Natural killer cell (primary cell): ENCODE measurements around the gene GUCY1B1. TPM values are rescaled to one million over a fixed set of nuclear protein-coding genes. Genes with fewer than 3 reads are reported as not detected.

Experiments used
- ATAC-seq, 3 donors: fragments of 150-1000 bp in 2 of 3; fragments of 200-7000 bp in 1 of 3; cut with Tn5 transposase; 1 replicate in 1 of 3; 2 replicates in 2 of 3; pipeline ENCODE4 v1.10.0; 2021; ENCODE audit warnings: mild to moderate bottlenecking in 2 of 3, moderate library complexity in 2 of 3
- DNase-seq, 2 donors: peaks; one replicate each; pipeline versions ENCODE4 v3.0.0 to v3.0.0-alpha.2; 2013 to 2021; ENCODE audit warnings: mixed read lengths in 1 of 2
- H3K27ac ChIP-seq: one replicate; pipeline ENCODE4 v1.5.1; 2013; ENCODE audit warnings: mild to moderate bottlenecking, low read length
- H3K27me3 ChIP-seq: one replicate; pipeline ENCODE4 v1.6.1; 2013; ENCODE audit warnings: low read length; ENCODE audit not compliant: control insufficient read depth, insufficient read depth
- H3K36me3 ChIP-seq: one replicate; pipeline ENCODE4 v1.6.1; 2013; ENCODE audit warnings: low read length; ENCODE audit not compliant: control insufficient read depth, insufficient read depth
- H3K4me1 ChIP-seq: one replicate; pipeline ENCODE4 v1.6.1; 2013; ENCODE audit warnings: low read length; ENCODE audit not compliant: control insufficient read depth, insufficient read depth
- H3K4me3 ChIP-seq: one replicate; pipeline ENCODE4 v1.5.1; 2013; ENCODE audit warnings: low read length
- H3K9me3 ChIP-seq: one replicate; pipeline ENCODE4 v1.6.1; 2013; ENCODE audit warnings: low read length; ENCODE audit not compliant: control insufficient read depth, insufficient read depth
- H3K27ac Mint-ChIP-seq, 2 donors: one replicate each; pipeline ENCODE4 v1.8.0; 2022; ENCODE audit warnings: mild to moderate bottlenecking in 2 of 2, mixed read lengths in 2 of 2, moderate library complexity in 1 of 2
- H3K27me3 Mint-ChIP-seq, 2 donors: one replicate each; pipeline ENCODE4 v1.8.0; 2022; ENCODE audit warnings: low read depth in 2 of 2, mixed read lengths in 2 of 2
- H3K36me3 Mint-ChIP-seq: one replicate; pipeline ENCODE4 v1.8.0; 2022; ENCODE audit warnings: mixed read lengths
- H3K4me1 Mint-ChIP-seq, 2 donors: one replicate each; pipeline ENCODE4 v1.8.0; 2022; ENCODE audit warnings: mixed read lengths in 2 of 2
- H3K4me3 Mint-ChIP-seq: one replicate; pipeline ENCODE4 v1.8.0; 2022; ENCODE audit warnings: mild to moderate bottlenecking, moderate library complexity, mixed read lengths
- H3K9me3 Mint-ChIP-seq, 2 donors: one replicate each; pipeline ENCODE4 v1.8.0; 2022; ENCODE audit warnings: mixed read lengths in 2 of 2
- CTCF ChIP-seq: fragments of 200-600 bp; IDR thresholded peaks from one replicate; pipeline ENCODE4 v1.8.0; 2022; ENCODE audit warnings: antibody characterized with exemption
- WGBS: methylation state at CpG from one replicate; pipeline ENCODE4 v1.1.7; 2013; ENCODE audit warnings: missing lambda C conversion rate; ENCODE audit not compliant: insufficient coverage; 5-methylcytosine and 5-hydroxymethylcytosine counted together
- intact Hi-C: fragments of 100-400 bp; cut with micrococcal nuclease; formaldehyde crosslinking; loops from one replicate; pipeline ENCODE4 v1.14.2; 2022
- total RNA-seq, 4 donors: library from RNA; stranded (reverse); fragments of 120-200 nt in 1 of 4; gene quantifications; one replicate each; pipeline versions ENCODE4 v1.2.3 to v1.2.4, GENCODE V29; 2013 to 2022

Gene GUCY1B1
- total RNA-seq, 3 donors from 2014 or later (not counting 1 experiment from before 2014, with no cell fraction given) = 2.1 to 4.0 (median 2.8) TPM

GRCh38 chr4:155781249-155781831 is 22.5 kb downstream of the GUCY1B1 start:
- ATAC-seq = no peak
- H3K4me3 ChIP-seq = no peak overlapping the region
- 75% methylated on average over 1 of the region's 4 CpGs for WGBS
- H3K4me1 ChIP-seq = no peaks in the 10 kb centered on the region
- Mint-ChIP-seq H3K27me3 (no peaks in the 10 kb centered on the region), H3K36me3 (no peaks in the 10 kb centered on the region), H3K9me3 (no peaks in the 10 kb centered on the region), H3K27ac (no peak overlapping the region), H3K4me1 (no peaks in the 10 kb centered on the region), H3K4me3 (no peak overlapping the region)
- intact Hi-C loops = no loop called here
- no peaks in the 10 kb centered on the region for H3K9me3 ChIP-seq
- no peak overlapping the region for H3K27ac ChIP-seq
- DNase-seq = no peak
- TF ChIP-seq CTCF = no peak
- H3K36me3 ChIP-seq = no peaks in the 10 kb centered on the region
- no peaks in the 10 kb centered on the region for H3K27me3 ChIP-seq

DNA sequence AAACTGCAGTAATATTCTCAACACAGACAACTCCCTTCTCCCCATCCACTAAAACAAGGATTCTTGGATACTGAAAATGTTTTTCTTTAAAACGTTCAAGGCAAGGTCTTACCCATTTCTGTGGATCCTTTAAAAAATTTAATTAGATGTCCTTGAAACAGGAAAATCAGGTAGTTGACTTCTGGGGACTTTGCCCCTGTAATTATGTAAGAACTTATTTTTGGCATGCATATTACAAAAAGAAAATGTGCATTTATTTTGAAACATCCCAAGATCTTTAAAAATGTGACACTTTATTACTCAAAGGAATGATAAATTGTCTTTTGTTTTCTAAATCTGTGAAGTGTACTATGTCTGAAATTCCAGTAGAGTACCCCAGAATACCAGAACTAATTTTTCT is 25.8 kb downstream of the GUCY1B1 start:
- WGBS = 83% methylated on average over 1 of the region's 1 CpG

DNA sequence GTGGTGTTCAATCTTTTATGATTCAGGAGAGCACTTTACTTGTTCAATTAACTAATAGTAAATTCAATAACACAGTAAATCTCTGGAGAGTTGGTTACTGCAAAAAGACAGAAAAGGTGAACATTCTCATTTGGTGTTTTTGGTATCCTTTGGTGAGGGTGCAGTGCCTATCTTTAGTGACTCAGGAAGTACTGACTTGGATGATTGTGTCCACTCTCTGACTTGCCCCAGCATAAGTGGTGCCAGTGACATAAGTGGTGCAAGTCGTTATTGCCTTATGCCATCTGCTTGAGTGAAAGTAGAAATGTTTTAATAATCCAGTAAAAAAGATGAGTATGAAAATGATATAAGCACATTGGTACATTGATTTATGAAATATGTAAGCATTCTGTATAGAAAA is 27.0 kb downstream of the GUCY1B1 start:
- Histone ChIP-seq H3K27me3 (no peaks in the 10 kb centered on the region), H3K4me3 (no peak overlapping the region), H3K4me1 (no peaks in the 10 kb centered on the region), H3K27ac (no peak overlapping the region), H3K36me3 (no peaks in the 10 kb centered on the region), H3K9me3 (no peaks in the 10 kb centered on the region)
- no peak for DNase-seq
- ATAC-seq = no peak
- no peaks in the 10 kb centered on the region for H3K36me3 Mint-ChIP-seq
- H3K27ac Mint-ChIP-seq = no peak overlapping the region
- H3K27me3 Mint-ChIP-seq = no peaks in the 10 kb centered on the region
- H3K9me3 Mint-ChIP-seq = no peaks in the 10 kb centered on the region
- no peak overlapping the region for H3K4me3 Mint-ChIP-seq
- intact Hi-C loops = loop anchor here (5.0 kb wide), 1 partner anchor 804 kb away; no protein-coding TSS in a partner anchor
- no peak for TF ChIP-seq CTCF
- WGBS = 43% methylated on average over 1 of the region's 1 CpG
- peaks cover 5% of the 10 kb centered on the region in 2 donors for H3K4me1 Mint-ChIP-seq

More for the DNA sequence above, 25.8 kb downstream of the GUCY1B1 start:
- Mint-ChIP-seq H3K27ac (no peak overlapping the region), H3K4me1 (peaks cover 5% of the 10 kb centered on the region in 2 donors), H3K36me3 (no peaks in the 10 kb centered on the region), H3K9me3 (no peaks in the 10 kb centered on the region), H3K4me3 (no peak overlapping the region), H3K27me3 (no peaks in the 10 kb centered on the region)
- H3K27ac ChIP-seq = no peak overlapping the region
- no peaks in the 10 kb centered on the region for H3K4me1 ChIP-seq
- no peak for DNase-seq
- no peaks in the 10 kb centered on the region for H3K27me3 ChIP-seq
- no peak for TF ChIP-seq CTCF
- H3K4me3 ChIP-seq = no peak overlapping the region
- ATAC-seq = no peak
- intact Hi-C loops = loop anchor here (5.0 kb wide), 1 partner anchor 802 kb away; no protein-coding TSS in a partner anchor
- H3K36me3 ChIP-seq = no peaks in the 10 kb centered on the region
- no peaks in the 10 kb centered on the region for H3K9me3 ChIP-seq
